ENCODE results near the gene TSPAN6. TPM values are rescaled to one million over a fixed set of nuclear protein-coding genes. Genes with fewer than 3 reads are reported as not detected.

TSPAN6 gene
- total RNA-seq, 1 experiment from 2014 or later, result 40.8 TPM

DNA sequence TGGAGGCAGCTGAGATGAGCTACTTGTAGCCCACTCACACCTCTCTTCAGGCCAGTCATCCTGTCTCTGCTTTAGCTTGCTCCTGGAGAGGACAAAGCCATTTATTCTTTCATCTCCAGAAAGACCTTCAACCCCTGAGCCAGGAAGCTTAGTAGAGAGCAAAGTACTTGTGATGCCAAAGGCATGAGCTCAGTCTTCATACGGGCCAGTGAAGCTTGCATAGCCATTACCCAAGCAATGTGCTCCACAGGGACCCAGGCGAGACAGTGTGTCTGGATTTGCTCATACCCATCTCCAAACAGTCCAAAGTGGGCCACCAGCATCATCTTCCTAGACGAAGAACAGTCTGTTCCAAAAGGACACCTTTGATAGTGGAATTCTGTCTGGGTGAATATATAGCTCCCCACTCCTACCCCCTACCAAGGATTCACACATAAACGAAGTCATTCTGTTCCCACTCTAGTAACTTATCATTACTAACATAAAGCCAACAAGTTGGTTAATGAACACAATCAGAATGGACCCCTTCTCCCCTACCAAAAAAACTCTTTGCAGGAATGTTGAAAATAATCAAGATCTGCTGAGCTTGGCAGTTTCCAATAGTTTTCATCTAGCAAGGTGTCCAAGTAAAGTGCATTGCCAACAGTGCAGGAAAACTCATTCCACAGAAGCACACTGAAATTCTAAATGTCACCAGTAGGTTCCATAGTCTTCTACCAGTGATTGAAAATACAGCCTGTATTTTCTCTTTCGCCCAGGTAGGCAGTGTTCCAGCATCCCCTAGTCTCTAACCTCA, 45.2 kb downstream of the TSPAN6 start:
- no peak for DNase-seq (ENCODE audit: extremely low read depth, low read depth)

DNA sequence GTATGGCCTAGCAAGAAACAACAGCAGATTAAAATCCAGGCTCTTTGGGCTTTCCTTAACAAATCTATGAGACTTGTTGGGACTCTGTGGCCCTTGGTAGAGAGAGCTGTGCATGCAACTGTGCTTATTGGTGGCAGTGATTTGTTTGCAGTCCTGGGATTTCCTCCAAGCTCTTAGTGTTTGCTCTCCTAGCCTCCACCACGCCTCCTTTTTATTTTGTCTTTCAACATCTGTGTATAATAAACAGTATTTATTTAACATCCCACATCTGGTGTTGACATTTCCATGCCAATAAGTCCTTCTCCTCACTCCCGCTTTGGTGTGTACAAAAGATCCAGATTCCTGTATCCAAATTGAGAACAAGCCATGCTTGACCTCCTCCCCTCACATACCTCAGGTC, 48.7 kb downstream of the TSPAN6 start:
- DNase-seq (ENCODE audit: extremely low read depth, low read depth), result no peak

DNA sequence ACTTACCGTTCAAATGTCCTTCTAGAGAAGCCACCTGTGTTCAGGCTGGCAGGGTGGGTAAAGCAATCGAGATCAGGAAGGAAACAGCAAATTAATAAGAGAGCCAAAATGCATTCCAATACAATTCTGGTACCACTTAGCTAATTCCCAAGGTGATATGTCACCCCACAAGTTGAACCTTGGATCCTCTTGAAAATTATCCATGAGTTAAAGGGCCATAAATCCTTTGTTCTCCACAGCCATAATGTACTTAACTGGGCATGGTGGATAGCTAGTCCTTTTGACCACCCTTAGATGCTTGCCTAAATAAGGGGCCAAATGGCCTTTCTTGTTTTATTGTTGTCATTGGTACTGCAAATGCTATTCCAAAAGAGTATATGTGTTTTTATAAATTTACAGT, 49.9 kb downstream of the TSPAN6 start:
- no peak for DNase-seq (ENCODE audit: extremely low read depth, low read depth)

DNA sequence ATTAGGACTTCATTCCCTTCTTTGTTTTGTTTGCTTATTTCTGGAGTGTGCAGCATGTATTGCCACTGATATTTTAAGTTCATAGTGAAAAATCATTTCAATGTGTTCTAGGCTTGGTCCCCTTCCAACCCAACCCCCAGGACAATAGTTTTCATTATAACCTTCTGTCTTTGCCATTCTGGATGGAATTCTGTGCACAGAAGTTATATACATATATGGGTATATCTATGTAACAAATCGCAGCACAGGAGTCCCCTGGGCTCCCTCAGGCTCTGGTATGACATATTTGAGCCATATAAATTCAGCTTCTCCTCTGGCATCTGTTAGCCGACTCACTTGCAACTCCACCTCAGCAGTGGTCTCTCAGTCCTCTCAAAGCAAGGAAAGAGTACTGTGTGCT, 52.0 kb downstream of the TSPAN6 start, which contains the start of gene TNMD:
TSS of gene TNMD (plus strand) at position 326 of the 400 bp plus-strand sequence. CDS start 83 bp downstream, outside the sequence.
- no peak for DNase-seq (ENCODE audit: extremely low read depth, low read depth)

Other genes starting within 250 kb of the TSPAN6 start
- gene PCDH19, start 226.5 kb downstream of the TSPAN6 start, total RNA-seq (2014; rRNA removed; shearing (Covaris generic)), result 0.05 and 0.06 TPM in 2 replicates
- not detected in 2 replicates for gene TNMD, start 51.9 kb downstream of the TSPAN6 start, total RNA-seq (2014; rRNA removed; shearing (Covaris generic))
- 34.8 and 39.8 TPM in 2 replicates for gene SRPX2, start 7.4 kb upstream of the TSPAN6 start, total RNA-seq (2014; rRNA removed; shearing (Covaris generic))
- gene SYTL4, start 95.3 kb upstream of the TSPAN6 start, total RNA-seq (2014; rRNA removed; shearing (Covaris generic)), result 7.4 and 9.7 TPM in 2 replicates
- 60.9 and 77.2 TPM in 2 replicates for gene CSTF2, start 183.6 kb upstream of the TSPAN6 start, total RNA-seq (2014; rRNA removed; shearing (Covaris generic))
- gene NOX1, start 237.6 kb upstream of the TSPAN6 start, total RNA-seq (2014; rRNA removed; shearing (Covaris generic)), result 0.78 and 1.4 TPM in 2 replicates